Renal cortex interstitium (tissue), 11 donors: Measurements from ENCODE around the gene CDC42. TPM values are rescaled to one million over a fixed set of nuclear protein-coding genes. Genes with fewer than 3 reads are reported as not detected.
A peak's percentile ranks its signal among the peaks of the same experiment; 100 is the strongest.
"Not testable (repeated sequence)": the region's sequence is repeated elsewhere in the genome, so short reads cannot be mapped to it uniquely, and the experiment has no call there.

Source experiments
- DNase-seq, 11 donors: peaks; one replicate each; pipeline ENCODE4 v3.0.0-alpha.2; 2013; ENCODE audit warnings: low read depth in 9 of 11, low spot score in 4 of 11; ENCODE audit errors: extremely low read depth in 1 of 11
- polyA plus RNA-seq, 3 donors: library from polyadenylated mRNA; unstranded; fragments of 120-200 nt; gene quantifications; one replicate each; pipeline ENCODE4 v1.2.1, GENCODE V29; 2013; ENCODE audit not compliant: insufficient read length in 3 of 3

Gene CDC42
- polyA plus RNA-seq, 3 donors = 337 to 409 (median 366) TPM

DNA sequence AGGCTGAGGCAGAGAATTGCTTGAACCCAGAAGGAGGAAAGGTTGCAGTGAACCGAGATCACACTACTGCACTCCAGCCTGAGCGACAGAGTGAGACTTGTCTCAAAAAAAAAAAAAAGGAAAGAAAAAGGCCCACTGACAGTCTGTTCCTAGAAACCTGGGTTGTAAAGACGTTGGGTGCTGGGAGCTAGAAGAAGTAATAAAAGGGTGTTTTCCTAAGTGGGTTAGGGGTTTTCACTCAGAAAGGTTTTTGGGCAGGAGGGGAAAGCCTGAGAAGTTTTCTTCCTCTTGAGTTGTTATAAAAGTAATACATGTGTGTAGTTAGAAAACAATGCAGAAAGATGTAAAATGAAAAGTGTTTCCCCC is 25.6 kb upstream of the CDC42 start:
- no peak for DNase-seq

DNA sequence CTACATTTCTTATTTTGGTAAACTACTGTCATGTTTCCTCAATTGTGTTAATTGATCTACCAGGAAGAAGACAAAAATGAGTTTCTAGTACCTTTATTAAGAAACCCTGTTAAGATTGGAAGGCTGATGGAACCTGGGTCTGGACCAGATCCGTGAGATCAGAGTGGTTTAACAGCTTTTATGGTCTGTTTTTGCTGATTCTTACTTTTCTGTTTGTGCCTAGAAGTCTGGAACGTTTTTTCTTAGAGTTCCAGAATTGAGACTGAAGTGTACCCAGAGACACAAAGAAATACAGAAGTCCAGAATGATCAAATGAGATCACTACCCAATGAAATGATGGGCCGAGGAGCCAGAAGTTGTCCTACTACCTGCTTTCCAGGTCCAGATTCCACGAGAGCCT is 22.5 kb upstream of the CDC42 start:
- no peak for DNase-seq

DNA sequence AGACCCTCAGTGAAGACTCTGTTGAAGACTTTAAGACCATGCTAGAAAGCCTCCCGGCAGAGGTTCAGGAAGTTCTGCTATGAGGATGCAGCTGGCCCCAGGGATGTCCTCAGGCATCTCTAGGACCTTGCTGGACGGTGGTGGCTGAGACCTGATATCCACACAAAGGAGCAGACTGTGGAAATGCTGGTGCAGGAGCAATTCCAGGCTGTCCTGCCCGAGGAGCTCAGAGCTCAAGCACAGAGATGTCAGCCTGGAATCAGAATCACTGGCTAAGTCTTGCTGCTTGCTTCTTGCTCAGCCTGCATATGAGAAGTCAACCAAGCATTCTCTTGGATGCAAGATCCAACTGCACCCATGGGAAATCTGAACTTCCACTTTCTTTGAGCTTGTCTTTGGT is 22.0 kb upstream of the CDC42 start:
- DNase-seq = no peak

DNA sequence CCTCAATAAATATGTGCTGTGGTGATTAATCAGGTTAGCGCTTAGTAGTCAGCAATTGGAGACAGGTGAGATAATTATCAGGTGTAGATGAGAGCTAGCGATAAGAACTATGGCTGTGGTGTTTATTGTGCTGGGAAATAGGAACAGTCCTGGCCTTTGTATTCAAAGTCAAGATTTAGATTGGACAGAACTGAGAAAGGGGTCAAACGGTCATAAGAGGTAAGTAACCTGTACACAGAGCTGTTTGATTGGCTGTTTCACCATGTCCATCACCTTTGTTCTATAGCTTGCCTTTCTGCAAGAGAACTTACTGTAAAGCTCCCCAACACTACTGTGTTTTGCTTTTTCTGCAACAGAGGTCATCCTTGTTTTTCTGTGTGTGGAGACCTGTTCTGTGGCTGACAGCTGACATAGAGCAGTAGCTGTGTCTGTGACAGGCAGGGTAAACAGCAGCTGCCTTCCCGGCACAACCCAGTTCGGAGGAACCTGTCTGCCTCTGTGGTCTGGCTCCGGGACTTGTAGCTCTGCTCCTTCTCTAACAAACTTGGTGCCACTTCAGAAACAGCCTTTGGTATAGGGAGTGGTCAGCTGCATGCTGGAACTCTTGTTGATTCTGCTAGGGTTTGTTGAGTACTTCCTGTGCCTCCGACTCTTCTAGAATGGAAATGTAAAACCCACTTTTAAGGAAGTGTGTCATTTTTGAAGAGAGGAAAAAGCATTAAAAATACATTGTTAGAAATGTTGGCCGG is 21.1 kb upstream of the CDC42 start:
- no peak for DNase-seq

DNA sequence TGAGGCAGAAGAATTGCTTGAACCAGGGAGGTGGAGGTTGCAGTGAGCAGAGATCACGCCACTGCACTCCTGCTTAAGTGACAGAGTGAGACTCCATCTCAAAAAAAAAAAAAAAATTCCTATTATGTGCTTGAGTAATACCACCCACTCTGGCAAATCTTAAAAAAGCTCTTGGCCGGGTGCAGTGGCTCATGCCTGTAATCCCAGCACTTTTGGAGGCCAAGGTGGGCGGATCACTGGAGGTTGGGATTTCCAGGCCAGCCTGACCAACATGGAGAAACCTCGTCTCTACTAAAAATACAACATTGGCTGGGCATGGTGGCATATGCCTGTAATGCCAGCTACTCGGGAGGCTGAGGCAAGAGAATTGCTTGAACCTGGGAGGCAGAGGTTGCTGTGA is 17.7 kb upstream of the CDC42 start:
- not testable (repeated sequence) for DNase-seq

DNA sequence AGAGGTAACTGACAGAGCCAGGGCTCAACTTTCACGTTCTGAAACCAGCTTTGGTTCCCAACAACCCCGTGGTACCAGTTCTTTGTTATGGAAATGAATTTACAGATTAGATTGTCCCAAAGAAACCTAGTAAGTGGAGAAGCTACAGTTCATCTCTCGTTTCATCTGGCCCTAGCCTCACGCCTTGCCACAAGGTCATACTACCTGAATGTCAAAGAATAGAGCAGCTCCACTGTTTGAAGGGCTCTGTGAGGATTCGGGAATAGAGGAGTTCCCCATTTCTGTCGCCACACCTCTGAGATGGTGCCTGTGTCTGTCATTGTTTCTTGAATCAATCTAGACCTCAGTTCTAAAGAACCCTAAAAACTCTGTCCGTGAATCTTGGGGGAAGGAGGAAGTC is 15.0 kb upstream of the CDC42 start:
- no peak for DNase-seq

DNA sequence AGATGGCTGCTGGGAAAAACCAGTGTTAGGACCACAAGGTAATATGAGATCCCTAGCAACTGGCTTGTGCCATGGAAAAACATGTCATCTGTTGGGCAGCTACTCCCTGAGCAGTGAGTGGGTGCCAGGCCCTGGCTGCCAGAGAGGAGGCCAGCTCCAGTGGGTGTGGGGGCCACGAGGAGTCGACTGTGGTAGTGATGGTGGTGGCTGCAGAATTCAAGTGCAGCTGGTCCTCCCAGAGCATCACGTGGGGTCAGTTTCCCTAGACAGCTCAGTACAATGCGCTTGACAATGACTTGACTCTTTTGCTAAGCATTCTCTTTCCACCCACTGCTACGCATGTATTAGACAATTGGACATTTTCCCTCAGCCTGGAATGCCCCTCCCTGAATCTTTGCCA is 14.5 kb upstream of the CDC42 start:
- no peak for DNase-seq

DNA sequence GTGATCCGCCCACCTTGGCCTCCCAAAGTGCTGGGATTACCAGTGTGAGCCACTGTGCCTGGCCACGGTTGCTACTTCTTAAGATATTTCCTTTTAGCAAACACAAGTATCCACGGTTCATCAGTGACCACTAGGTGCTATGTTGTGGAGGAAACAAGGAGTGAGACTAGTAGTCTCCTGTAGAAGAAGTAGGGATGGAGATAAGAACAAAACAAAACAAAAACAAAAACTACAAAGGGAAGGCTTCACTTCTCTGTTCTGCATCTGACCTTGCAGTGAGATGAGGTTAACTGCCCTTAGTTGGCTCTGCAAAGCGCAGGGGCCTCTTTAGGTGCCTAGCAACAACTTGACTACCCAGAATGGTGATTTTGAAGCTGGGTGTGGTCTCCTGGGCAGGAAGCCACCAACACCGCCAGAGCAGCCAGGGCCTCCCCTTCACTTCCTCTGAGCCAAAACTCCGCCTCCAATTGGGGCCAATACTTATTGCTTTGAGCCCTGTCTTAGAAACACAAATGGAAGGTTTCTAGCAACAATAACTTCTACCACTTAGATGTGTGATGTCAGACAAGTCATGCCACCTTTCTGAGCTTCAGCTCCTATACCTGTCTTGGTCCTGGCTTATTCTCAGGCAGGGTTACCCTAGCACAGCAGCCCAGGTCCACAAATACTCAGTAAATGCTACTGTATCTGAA is 12.8 kb upstream of the CDC42 start:
- DNase-seq = peak in 3 of 11 donors; percentile 28 to 46 (median 38)

DNA sequence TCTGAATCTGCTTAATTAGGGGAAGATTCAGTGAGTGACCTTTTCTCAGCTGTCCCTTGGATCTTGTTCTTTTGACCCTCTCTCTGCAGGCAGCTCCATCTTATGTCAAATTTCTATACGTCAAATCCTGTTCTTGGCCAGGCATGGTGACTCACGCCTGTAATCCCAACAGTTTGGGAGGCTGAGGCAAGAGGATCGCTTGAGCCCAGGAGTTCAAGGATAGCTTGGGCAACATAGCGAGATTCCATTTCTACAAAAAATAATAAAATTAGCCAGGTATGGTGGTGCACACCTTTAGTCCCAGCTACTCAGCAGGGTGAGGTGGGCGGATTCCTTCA is 12.3 kb upstream of the CDC42 start:
- no peak for DNase-seq

DNA sequence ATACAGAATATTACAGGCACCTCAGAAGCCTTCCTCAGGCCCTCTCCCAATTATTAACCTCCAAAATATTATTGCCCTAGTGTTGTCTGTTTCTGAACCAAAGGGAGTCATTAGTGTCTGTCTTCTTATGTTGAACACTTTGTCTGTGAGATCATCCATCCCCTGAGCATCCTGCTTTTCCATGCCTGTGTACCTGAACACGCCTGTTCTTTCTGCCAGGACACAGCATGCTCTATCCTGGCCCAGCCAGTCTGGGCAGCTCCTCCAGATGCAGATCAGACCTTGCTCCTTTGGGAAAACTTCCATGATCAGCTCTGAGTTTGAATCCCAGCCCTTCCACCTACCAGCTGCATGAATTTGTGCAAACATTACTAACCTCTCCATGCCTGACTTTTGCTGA is 11.0 kb upstream of the CDC42 start:
- no peak for DNase-seq

DNA sequence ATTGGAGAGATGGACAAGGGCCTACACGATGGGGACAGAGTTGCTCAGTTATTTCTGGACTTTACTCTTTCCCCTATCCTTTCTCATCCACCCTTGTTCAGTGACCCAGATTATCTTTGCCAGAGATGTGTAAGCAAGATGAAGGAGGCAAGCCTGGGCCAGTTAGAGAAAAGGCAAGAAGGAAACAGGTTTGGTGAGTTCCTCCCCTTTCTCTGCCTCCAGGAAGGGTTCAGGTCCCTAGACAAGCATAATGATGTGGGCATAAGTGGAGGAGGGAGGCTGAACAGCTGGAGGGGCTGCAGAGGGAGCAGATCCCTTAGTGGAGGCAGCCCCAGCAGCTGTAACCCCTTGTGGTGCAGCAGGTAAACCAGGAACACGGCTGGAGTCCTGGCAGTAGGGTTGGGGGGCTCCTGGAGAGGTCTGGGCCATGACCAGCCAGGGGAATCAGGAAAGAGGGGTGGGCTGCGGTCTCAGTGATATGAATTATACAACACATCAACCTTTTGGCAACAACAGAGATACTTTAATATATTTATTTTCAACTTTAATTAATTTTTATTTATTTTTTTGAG is 9.2 kb upstream of the CDC42 start:
- DNase-seq = peak in 5 of 11 donors; percentile 31 to 74 (median 43)

DNA sequence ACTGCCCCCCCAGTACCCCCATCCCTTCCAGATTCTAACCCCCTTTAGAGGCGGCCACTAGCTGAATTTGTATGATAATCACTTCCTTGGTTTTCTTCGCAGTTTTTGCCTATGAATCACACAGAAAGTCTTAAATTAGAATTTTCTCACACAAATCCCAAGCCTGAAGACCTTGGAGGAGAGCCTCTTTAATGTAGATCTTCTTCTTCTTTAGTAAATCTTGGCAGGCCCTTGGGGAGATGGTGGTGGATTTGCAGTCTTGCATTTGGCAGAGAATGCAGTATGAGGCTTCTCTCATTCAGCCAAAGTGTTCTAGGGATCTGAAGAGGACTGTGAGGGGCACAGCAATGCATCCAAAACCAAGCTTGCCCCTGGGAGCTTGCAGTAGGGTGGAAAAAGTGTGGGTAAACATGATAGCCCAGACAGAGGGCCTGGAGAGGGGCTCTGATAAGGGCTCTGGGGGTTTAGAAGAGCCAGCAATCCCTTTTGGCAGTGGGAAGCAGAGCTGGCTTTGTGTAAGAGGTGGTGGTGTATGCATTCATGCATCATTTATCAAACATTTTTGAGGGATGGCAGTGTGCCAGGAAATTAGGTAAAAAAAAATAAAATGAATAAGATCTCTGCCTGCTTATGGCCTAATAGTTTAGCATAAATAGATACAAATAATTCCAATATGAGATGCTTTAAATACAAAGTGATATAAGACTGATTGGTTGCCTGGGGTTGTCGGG is 7.7 kb upstream of the CDC42 start:
- no peak for DNase-seq

DNA sequence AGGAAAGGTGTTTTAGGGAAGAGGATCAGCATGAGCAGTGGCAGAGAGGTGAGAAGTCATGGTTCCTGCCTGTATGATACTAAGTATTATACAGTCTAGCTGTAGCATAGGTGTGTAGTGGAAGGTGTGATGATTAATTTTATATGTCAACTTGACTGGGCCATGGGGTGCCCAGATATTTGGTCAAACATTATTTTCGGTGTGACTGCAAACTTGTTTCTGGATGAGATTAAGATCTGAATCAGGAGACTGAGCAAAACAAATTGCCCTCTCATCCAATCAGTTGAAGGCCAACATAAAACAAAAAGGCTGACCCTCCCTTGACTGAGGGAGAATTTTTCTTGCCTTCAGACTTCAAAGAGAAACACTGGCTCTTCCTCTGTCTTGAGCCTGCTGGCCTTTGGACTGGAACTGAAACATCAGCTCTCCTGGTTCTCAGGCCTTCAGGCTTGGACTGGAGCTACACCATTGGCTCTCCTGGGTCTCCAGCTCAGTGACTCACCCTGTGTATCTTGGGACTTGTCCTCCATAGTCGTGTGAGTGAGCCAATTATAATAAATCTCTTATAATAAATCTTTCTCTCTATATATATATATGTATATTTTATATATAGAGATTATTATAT is 6.8 kb upstream of the CDC42 start:
- DNase-seq = no peak

DNA sequence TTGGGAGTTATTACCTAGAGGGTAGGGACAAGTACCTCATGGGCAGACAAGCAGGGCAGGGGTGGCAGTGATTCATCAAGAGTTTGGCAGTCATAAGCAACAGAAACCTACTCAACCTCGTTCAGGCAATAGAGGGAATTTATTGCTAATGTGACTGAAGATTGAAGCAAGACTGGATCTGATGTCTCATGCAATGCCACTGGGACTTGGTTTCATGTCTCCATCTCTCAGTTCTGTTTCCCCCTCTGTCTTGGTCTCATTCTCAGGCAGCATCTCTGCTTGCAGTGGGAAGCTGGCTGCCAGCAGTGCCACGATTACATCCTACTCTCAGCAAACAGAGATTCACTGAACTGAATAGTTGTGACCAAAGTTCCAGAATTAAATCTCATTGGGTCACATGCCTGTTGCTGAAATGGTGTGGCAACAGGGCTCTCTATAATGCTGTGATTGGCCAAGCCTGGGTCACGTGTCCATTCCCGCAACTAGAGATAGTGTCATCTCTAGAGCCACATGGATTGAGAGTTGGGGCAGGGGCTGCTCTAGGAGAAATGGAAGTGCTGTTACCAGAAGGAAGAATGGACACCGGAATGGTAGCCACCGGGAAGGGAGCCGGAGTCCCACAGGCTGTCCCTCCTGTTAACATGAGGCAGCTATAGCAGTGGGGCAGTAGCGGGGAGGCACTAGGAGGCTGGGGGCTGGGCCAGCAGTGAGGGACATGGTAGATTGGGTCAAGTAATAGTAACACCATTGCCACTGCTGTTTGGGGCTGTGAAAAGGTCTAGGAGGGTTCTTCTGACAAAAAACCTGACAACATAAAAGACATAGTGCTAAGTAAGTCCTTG is 3.9 kb upstream of the CDC42 start:
- no peak for DNase-seq

DNA sequence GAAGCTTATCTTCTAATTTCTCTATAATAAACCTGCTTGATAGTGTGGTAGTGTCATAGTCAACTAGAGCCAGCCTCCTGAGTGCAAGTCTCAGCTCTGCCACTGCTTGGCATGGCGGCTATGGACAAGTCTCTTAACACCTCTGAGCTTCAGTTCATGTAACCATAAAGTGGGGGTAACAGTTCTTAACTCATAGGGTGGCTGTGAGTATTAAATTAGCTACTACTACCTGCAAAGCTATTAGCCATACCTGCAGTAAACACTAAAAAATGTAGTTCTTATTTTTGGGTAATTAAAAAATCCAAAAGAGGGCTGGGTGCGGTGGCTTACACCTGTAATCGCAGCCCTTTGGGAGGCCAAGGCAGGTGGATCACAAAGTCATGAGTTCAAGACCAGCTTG is 2.2 kb upstream of the CDC42 start:
- DNase-seq = no peak

DNA sequence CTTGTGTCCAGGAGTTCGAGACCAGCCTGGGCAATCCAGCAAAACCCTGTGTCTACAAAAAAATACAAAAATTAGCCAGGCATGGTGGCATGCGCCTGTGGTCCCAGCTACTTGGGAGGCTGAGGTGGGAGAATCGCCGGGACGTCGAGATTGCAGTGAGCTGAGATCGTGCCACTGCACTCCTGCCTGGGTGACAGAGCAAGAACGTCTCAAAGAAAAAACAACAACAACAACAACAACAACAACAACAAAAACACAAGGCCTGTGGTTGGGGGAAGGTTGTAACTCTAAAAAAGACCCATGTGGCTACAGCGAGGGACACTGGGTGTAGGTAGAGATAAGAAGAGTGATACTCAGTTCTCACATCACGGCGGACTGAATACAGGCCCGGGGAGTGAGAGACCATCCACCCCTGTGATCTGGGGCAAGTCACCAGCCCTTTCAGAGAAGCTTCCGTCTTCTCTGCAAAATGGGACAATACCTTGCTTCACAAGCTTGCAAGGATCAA is 848 bp upstream of the CDC42 start:
- no peak for DNase-seq

DNA sequence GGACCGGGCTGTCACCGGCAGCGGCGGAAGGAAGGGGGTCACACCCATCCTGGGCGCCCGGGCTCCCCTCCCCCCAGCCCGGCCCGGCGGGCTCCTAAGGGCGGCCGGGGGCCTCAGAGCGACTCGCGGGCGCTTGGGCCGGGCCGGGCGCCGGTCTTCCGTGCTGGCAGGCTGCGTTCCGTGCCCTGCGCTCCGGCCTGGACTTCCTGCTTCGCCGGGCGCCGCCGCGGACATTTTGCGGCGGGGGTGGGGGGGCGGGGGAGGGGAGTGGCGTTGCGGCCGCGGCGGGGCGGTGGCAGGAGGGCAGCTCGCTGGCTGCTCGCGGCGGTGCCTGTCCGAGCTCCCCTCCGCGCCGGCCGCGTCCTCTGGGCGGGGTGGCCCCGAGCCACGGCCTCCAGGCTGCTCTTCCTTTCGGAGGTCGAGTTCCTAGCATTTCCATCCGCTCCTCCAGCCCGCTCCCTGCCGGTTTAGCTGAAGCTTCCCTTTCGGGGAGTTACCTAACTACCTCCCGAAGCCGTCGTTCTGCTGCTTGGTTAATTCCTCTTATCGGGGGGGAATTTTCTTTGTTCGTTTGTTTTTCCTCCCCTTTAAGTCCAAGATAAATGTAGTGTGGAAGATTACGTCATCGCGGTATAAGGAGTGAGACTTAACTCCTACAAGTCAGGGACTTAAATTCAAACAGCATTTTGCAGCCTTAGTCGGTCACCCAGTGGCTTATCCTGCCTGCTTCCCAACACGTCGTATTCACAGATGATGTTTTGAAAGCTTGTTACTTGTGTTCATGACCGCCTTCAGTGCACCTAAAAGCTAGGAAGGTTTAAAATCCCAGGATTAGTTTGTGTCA is 730 bp downstream of the CDC42 start:
- peak; percentile 39 to 79 (median 65) for DNase-seq
